GM10847 (cell line): ENCODE measurements around the gene DAB1.

Source experiments
- POLR2A ChIP-seq: IDR thresholded peaks from 2 replicates; pipeline ENCODE4 v1.6.1; 2011; ENCODE audit not compliant: insufficient read length; ENCODE audit errors: extremely low read depth

Gene DAB1

GRCh38 chr1:57132993-57133622 is 290.8 kb downstream of the DAB1 start:
- TF ChIP-seq POLR2A, result no peak

GRCh38 chr1:57131701-57132394 is 292.0 kb downstream of the DAB1 start:
- TF ChIP-seq POLR2A, result no peak

- no peak for TF ChIP-seq POLR2A
These were observed 292.6 kb downstream of the DAB1 start for GRCh38 chr1:57131257-57131656.

- TF ChIP-seq POLR2A, result no peak
These were observed 294.0 kb downstream of the DAB1 start for GRCh38 chr1:57129865-57130264.

GRCh38 chr1:57127976-57128375 is 295.9 kb downstream of the DAB1 start:
- no peak for TF ChIP-seq POLR2A

- TF ChIP-seq POLR2A, result no peak
These were observed 299.0 kb downstream of the DAB1 start for GRCh38 chr1:57124768-57125446.

GRCh38 chr1:57124170-57124569 is 299.7 kb downstream of the DAB1 start:
- TF ChIP-seq POLR2A, result no peak

GRCh38 chr1:57122031-57122430 is 301.8 kb downstream of the DAB1 start:
- TF ChIP-seq POLR2A, result no peak

- no peak for TF ChIP-seq POLR2A
These were observed 304.8 kb downstream of the DAB1 start for GRCh38 chr1:57118948-57119603.

- no peak for TF ChIP-seq POLR2A
These were observed 306.1 kb downstream of the DAB1 start for GRCh38 chr1:57117753-57118152.

- no peak for TF ChIP-seq POLR2A
These were observed 307.0 kb downstream of the DAB1 start for GRCh38 chr1:57116871-57117270.

GRCh38 chr1:57115030-57115614 is 308.7 kb downstream of the DAB1 start:
- TF ChIP-seq POLR2A, result no peak

- TF ChIP-seq POLR2A, result no peak
These were observed 311.7 kb downstream of the DAB1 start for GRCh38 chr1:57112148-57112547.

- TF ChIP-seq POLR2A, result no peak
These were observed 312.7 kb downstream of the DAB1 start for GRCh38 chr1:57111175-57111574.

GRCh38 chr1:57109883-57110282 is 314.0 kb downstream of the DAB1 start:
- TF ChIP-seq POLR2A, result no peak
